ENCODE data around the gene MIOS. TPM values are rescaled to one million over a fixed set of nuclear protein-coding genes. Genes with fewer than 3 reads are reported as not detected.

The MIOS gene
- total RNA-seq, 1 donor = 46.6 TPM

- TF ChIP-seq CTCF (IDR thresholded peaks at IDR 0.05; ENCODE audit: insufficient read depth, low read length) = no peak
- H3K4me3 ChIP-seq (ENCODE audit: low read depth, low read length) = no peak overlapping the region
- DNase-seq (ENCODE audit: low read depth) = no peak
These were observed 3.9 kb upstream of the MIOS start for GRCh38 chr7:7562736-7563135.

GRCh38 chr7:7563269-7563668 is 3.4 kb upstream of the MIOS start:
- no peak for DNase-seq (ENCODE audit: low read depth)
- H3K4me3 ChIP-seq (ENCODE audit: low read depth, low read length) = no peak overlapping the region
- no peak for TF ChIP-seq CTCF (IDR thresholded peaks at IDR 0.05; ENCODE audit: insufficient read depth, low read length)

GRCh38 chr7:7563813-7564212 is 2.9 kb upstream of the MIOS start:
- no peak for TF ChIP-seq CTCF (IDR thresholded peaks at IDR 0.05; ENCODE audit: insufficient read depth, low read length)
- no peak overlapping the region for H3K4me3 ChIP-seq (ENCODE audit: low read depth, low read length)
- DNase-seq (ENCODE audit: low read depth) = no peak

- no peak for TF ChIP-seq CTCF (IDR thresholded peaks at IDR 0.05; ENCODE audit: insufficient read depth, low read length)
- DNase-seq (ENCODE audit: low read depth) = peak; percentile 43
- H3K4me3 ChIP-seq (ENCODE audit: low read depth, low read length) = no peak overlapping the region
These were observed 2.3 kb upstream of the MIOS start for GRCh38 chr7:7564323-7564780.

- DNase-seq (ENCODE audit: low read depth) = no peak
- TF ChIP-seq CTCF (IDR thresholded peaks at IDR 0.05; ENCODE audit: insufficient read depth, low read length) = no peak
These were observed 1.5 kb upstream of the MIOS start for GRCh38 chr7:7565018-7565680.

GRCh38 chr7:7565746-7566650 is 686 bp upstream of the MIOS start:
- no peak for TF ChIP-seq CTCF (IDR thresholded peaks at IDR 0.05; ENCODE audit: insufficient read depth, low read length)
- no peak for DNase-seq (ENCODE audit: low read depth)
- peak overlapping the region; percentile 77 for H3K4me3 ChIP-seq (ENCODE audit: low read depth, low read length)

More at GRCh38 chr7:7565018-7565680, 1.5 kb upstream of the MIOS start:
- no peak overlapping the region for H3K4me3 ChIP-seq (ENCODE audit: low read depth, low read length)
